WI38 (cell line): ENCODE data around the gene STARD4.

Experiments
- H3K4me3 ChIP-seq: 2 replicates; pipeline ENCODE4 v1.5.1; 2011; ENCODE audit warnings: low read depth, mild to moderate bottlenecking, control low read depth, low read length
- CTCF ChIP-seq: IDR thresholded peaks from 2 replicates; pipeline ENCODE4 v1.5.1; 2012; ENCODE audit warnings: low read depth, mild to moderate bottlenecking, control low read depth, low read length

STARD4 gene

DNA sequence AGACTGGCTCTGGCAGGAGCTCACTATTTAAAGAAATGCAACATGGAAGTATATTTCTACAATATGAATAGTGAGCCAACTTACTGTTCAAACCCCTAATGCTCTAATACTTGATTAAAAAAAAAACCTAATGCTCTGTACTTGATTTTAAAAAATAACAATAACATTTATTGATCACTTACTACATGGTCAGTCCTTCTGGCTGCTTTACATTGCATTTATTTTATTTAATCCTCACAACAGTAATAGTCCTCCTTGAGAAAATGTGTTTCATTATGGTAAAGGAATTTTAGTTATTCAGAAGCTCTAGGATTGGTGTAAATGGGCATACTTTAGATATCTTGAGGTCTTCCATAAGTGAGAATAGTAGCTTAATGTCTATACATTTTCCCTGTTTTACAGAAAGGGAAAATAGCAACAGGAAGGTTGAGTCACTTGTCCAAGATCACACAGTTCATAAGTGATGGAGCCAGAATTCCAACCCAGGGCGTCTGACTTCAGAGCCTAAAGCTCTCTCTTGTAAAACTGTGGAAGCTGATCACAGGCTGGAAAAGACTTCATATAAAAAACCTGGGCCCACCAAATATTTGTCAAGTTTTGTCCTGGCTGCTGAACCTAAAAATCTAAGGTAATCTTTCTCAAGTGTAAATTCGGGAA, 1.0 kb downstream of the STARD4 start:
- peak overlapping the region; percentile 96 for H3K4me3 ChIP-seq
- no peak for TF ChIP-seq CTCF

GRCh38 chr5:111509119-111509518, 3.2 kb downstream of the STARD4 start:
- no peak for TF ChIP-seq CTCF
- no peak overlapping the region for H3K4me3 ChIP-seq

- H3K4me3 ChIP-seq = no peak overlapping the region
- TF ChIP-seq CTCF = no peak
These were observed 5.1 kb downstream of the STARD4 start for GRCh38 chr5:111507276-111507675.

DNA sequence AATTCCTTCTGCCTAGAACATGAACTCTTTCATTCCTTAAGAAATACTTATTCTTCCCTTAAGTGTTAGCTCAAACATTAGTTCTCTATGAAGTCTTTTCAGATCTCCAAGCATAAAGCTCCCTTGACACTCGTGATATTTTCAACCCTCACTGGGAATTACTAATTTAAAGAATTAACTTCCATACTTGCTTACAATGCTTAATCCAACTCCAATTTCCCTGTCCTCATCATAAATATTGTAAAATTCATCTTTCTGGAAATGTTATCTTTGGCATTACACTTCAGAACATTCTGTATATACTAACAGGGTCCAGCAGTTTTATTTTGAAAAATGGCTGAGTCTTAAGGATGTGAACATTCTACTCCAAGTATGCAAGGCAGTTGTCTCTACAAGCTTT, 7.2 kb downstream of the STARD4 start:
- no peak for TF ChIP-seq CTCF
- H3K4me3 ChIP-seq = no peak overlapping the region

- no peak for TF ChIP-seq CTCF
- H3K4me3 ChIP-seq = no peak overlapping the region
These were observed 9.4 kb downstream of the STARD4 start for GRCh38 chr5:111502956-111503355.

DNA sequence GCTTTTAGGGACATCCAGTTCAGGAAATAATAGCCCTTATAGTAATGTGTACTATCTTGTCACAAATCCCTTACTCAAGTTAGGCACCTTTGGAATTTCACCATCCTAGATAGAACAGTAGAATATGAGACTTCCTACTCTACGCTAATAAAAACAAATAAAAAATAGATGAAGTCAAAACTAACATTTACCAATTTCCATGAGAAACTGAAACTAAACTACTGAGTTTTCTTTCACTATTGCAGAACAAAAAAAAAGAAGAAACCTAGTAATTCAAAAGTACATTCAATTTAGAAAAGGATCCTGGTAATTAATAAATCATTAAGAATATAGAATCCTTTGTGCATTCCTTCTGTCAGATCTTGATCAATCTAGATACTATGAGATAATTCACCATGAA, 14.0 kb downstream of the STARD4 start:
- no peak for TF ChIP-seq CTCF
- H3K4me3 ChIP-seq = no peak overlapping the region

GRCh38 chr5:111495159-111495558, 17.2 kb downstream of the STARD4 start:
- H3K4me3 ChIP-seq = no peak overlapping the region
- TF ChIP-seq CTCF = no peak
